Measurements from ENCODE around the gene WHRN.

WHRN gene

DNA sequence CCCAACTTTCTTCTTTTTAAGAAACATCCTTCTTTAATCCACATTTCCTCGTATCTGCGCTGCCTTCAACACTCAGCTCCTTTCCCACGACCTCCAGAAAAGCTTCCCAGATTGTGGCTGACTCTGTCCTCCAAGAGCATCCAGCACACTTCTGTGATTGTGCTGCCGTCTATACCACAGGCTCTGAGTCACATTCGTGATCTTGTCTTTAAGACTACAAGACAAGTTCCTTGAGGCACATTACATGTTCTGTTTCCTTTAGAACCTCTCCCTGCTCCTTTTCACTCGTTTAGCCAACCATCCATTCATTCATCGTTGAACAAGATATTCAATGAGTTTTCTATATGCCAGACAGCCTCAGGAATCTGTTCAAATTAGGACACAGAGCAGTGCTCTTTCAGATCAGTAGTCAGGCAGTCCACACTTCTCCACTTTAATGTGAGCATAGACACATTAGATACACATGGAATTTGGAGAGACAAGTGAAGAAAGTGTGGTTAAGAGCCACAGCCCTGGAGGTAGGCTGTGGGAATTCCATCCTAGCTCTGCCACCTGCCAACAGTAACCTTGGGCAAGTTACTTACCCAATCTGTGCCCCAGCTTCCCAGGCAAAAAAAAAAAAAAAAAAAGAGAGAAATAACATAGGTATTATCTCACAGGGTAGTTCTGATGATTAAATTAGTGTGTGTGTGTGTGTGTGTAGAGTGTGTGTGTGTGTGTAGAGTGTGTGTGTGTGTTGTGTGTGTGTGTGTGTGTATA lies 18.9 kb downstream of the WHRN start:
- Histone ChIP-seq H3K4me3 (IDR thresholded peaks at IDR 0.05; ENCODE audit: insufficient read depth, low read depth, low read length) (no peak overlapping the region), H3K27ac (no peak overlapping the region), H2AFZ (ENCODE audit: low read depth) (no peak overlapping the region), H3K4me2 (no peak overlapping the region), H3K36me3 (ENCODE audit: insufficient read depth) (no peaks in the 10 kb centered on the region), H3K9ac (no peak overlapping the region), H3K4me1 (ENCODE audit: low read depth, poor library complexity, severe bottlenecking) (peaks cover 68% of the 10 kb centered on the region), H3K27me3 (ENCODE audit: insufficient read depth, low read depth) (no peaks in the 10 kb centered on the region), H3K79me2 (ENCODE audit: insufficient read depth, low read depth) (peaks cover 81% of the 10 kb centered on the region; the same call in 1 of the 2 replicates), H4K20me1 (ENCODE audit: insufficient read depth) (0 out of 2 replicates have a peak, but pooled peaks cover 4% of the 10 kb centered on the region)
- TF ChIP-seq, protein P1, sequence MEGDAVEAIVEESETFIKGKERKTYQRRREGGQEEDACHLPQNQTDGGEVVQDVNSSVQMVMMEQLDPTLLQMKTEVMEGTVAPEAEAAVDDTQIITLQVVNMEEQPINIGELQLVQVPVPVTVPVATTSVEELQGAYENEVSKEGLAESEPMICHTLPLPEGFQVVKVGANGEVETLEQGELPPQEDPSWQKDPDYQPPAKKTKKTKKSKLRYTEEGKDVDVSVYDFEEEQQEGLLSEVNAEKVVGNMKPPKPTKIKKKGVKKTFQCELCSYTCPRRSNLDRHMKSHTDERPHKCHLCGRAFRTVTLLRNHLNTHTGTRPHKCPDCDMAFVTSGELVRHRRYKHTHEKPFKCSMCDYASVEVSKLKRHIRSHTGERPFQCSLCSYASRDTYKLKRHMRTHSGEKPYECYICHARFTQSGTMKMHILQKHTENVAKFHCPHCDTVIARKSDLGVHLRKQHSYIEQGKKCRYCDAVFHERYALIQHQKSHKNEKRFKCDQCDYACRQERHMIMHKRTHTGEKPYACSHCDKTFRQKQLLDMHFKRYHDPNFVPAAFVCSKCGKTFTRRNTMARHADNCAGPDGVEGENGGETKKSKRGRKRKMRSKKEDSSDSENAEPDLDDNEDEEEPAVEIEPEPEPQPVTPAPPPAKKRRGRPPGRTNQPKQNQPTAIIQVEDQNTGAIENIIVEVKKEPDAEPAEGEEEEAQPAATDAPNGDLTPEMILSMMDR (conservative IDR thresholded peaks at IDR 0.05; ENCODE audit: low read depth, low read length): no peak

DNA sequence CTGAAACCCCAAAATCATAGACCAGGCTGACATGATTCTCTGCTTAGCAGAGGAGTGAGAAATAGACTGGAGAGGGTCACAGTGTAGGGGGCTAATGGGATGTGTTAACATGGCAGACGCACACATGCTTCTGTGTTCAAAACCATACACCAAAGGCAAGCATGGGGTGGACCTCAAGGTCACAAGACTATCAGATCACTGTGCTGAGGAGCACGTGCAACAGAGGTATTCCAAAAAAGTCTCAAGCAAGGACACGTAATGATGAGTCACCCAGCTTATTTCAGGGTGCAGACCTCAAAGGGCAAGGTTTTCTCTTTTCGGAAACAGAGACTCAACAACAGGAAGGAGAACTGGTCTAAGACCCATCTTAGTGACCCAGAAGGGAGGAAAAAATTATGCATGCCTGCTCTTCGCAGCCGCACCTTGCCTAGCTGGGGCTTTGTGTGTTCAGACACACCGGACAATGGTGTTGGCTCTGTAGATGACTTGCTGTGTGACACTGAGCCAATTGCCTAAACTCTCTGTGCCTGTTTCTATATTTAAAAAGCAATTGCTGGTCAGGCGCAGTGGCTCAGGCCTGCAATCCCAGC lies 20.3 kb downstream of the WHRN start:
- Histone ChIP-seq H3K27me3 (ENCODE audit: insufficient read depth, low read depth) (no peaks in the 10 kb centered on the region), H4K20me1 (ENCODE audit: insufficient read depth) (0 out of 2 replicates have a peak, but pooled peaks cover 4% of the 10 kb centered on the region), H3K79me2 (ENCODE audit: insufficient read depth, low read depth) (peaks cover 75% of the 10 kb centered on the region; the same call in 1 of the 2 replicates), H3K4me3 (IDR thresholded peaks at IDR 0.05; ENCODE audit: insufficient read depth, low read depth, low read length) (no peak overlapping the region), H3K9ac (no peak overlapping the region; the same call in 1 of the 2 replicates), H3K27ac (no peak overlapping the region), H3K4me2 (no peak overlapping the region), H2AFZ (ENCODE audit: low read depth) (no peak overlapping the region), H3K36me3 (ENCODE audit: insufficient read depth) (no peaks in the 10 kb centered on the region), H3K4me1 (ENCODE audit: low read depth, poor library complexity, severe bottlenecking) (peaks cover 54% of the 10 kb centered on the region)
- TF ChIP-seq, protein P1 (conservative IDR thresholded peaks at IDR 0.05; ENCODE audit: low read depth, low read length): no peak

DNA sequence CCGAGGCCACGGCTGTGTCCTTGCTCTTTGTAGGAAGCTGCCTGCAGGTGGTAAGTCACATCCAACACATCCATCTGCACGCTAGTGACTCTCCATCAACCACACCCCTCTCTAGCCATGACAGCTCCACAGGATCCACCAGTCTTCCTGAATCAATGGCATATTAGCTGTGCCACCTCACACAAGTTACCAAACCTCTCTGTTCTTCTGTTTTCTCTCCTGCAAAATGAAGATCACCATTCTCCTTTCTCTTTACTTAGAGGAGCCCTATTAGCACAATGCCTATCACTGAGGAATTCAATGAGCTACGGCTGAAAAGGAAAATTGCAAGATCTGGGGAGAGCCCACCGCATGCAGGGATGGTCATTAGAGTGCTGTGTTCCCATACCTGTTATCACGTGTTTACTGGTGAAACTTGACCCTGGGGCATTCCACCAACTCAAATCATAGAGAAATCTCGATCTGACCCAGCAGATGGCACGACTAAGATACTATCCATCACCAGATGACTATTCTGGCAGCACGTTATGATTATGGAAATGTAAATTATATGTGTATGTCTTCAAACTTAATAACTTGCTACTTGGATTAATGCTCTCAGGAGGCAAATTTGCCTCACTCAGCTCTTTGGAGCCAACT lies 20.9 kb downstream of the WHRN start:
- TF ChIP-seq, protein P1 (conservative IDR thresholded peaks at IDR 0.05; ENCODE audit: low read depth, low read length): no peak
- no peak overlapping the region for H3K27ac ChIP-seq
- H3K4me3 ChIP-seq (IDR thresholded peaks at IDR 0.05; ENCODE audit: insufficient read depth, low read depth, low read length): no peak overlapping the region
- no peak overlapping the region for H3K4me2 ChIP-seq
- H3K79me2 ChIP-seq (ENCODE audit: insufficient read depth, low read depth): peaks cover 73% of the 10 kb centered on the region; the same call in 1 of the 2 replicates
- H4K20me1 ChIP-seq (ENCODE audit: insufficient read depth): 0 out of 2 replicates have a peak, but pooled peaks cover 4% of the 10 kb centered on the region
- H3K9ac ChIP-seq: no peak overlapping the region; the same call in 1 of the 2 replicates
- H2AFZ ChIP-seq (ENCODE audit: low read depth): no peak overlapping the region
- H3K36me3 ChIP-seq (ENCODE audit: insufficient read depth): no peaks in the 10 kb centered on the region
- no peaks in the 10 kb centered on the region for H3K27me3 ChIP-seq (ENCODE audit: insufficient read depth, low read depth)
- peaks cover 48% of the 10 kb centered on the region for H3K4me1 ChIP-seq (ENCODE audit: low read depth, poor library complexity, severe bottlenecking)

DNA sequence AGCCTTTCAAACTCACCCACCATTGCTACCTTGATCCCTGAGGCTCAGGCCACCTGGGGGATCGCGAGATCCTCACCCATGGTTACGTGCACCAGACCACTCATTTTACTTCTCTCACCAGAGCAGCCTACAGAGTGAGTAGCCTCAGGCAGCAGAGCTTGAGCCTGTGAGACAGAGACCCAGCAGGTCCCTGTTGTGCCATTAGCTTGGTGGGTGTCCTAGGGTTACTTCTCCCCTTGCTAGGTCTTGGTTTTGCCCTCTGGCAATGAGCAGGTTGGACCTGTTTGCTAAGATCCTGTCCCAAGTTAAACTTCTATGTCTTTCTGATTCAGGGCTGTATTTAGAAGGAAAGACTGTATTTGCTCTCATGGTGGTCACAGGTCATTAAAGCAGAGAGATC lies 21.8 kb downstream of the WHRN start:
- H3K27me3 ChIP-seq (ENCODE audit: insufficient read depth, low read depth): no peaks in the 10 kb centered on the region
- H3K9ac ChIP-seq: no peak overlapping the region
- H4K20me1 ChIP-seq (ENCODE audit: insufficient read depth): 0 out of 2 replicates have a peak, but pooled peaks cover 4% of the 10 kb centered on the region
- H3K36me3 ChIP-seq (ENCODE audit: insufficient read depth): no peaks in the 10 kb centered on the region
- TF ChIP-seq, protein P1 (conservative IDR thresholded peaks at IDR 0.05; ENCODE audit: low read depth, low read length): no peak
- H3K4me3 ChIP-seq (IDR thresholded peaks at IDR 0.05; ENCODE audit: insufficient read depth, low read depth, low read length): no peak overlapping the region
- H2AFZ ChIP-seq (ENCODE audit: low read depth): no peak overlapping the region
- H3K4me2 ChIP-seq: no peak overlapping the region
- peaks cover 75% of the 10 kb centered on the region; the same call in 1 of the 2 replicates for H3K79me2 ChIP-seq (ENCODE audit: insufficient read depth, low read depth)
- peaks cover 40% of the 10 kb centered on the region for H3K4me1 ChIP-seq (ENCODE audit: low read depth, poor library complexity, severe bottlenecking)
- no peak overlapping the region for H3K27ac ChIP-seq
